Amniotic epithelial cell (primary cell): ENCODE measurements around the gene ZBTB16.

ENCODE experiments used
- DNase-seq: peaks from one replicate; pipeline ENCODE4 v3.0.0-alpha.2; 2010; ENCODE audit warnings: low read depth

ZBTB16 gene

GRCh38 chr11:114154271-114155047 lies 94.9 kb downstream of the ZBTB16 start:
- DNase-seq = peak; percentile 99

GRCh38 chr11:114155116-114155515 lies 95.6 kb downstream of the ZBTB16 start:
- DNase-seq = no peak

- DNase-seq = no peak
These were observed 96.6 kb downstream of the ZBTB16 start for GRCh38 chr11:114156131-114156581.

GRCh38 chr11:114156782-114157181 lies 97.3 kb downstream of the ZBTB16 start:
- DNase-seq = no peak

GRCh38 chr11:114157476-114158050 lies 98.1 kb downstream of the ZBTB16 start:
- no peak for DNase-seq

GRCh38 chr11:114158421-114158820 lies 98.9 kb downstream of the ZBTB16 start:
- DNase-seq = peak; percentile 66

GRCh38 chr11:114158886-114159285 lies 99.4 kb downstream of the ZBTB16 start:
- DNase-seq = peak; percentile 68

GRCh38 chr11:114159320-114159719 lies 99.8 kb downstream of the ZBTB16 start:
- DNase-seq = peak; percentile 33

GRCh38 chr11:114159802-114160632 lies 100.5 kb downstream of the ZBTB16 start:
- DNase-seq = peak; percentile 98

GRCh38 chr11:114160894-114161293 lies 101.4 kb downstream of the ZBTB16 start:
- DNase-seq = peak; percentile 41

- no peak for DNase-seq
These were observed 102.2 kb downstream of the ZBTB16 start for GRCh38 chr11:114161486-114162250.

GRCh38 chr11:114162719-114163123 lies 103.2 kb downstream of the ZBTB16 start:
- peak; percentile 100 for DNase-seq

GRCh38 chr11:114163229-114163631 lies 103.7 kb downstream of the ZBTB16 start:
- peak; percentile 93 for DNase-seq

GRCh38 chr11:114163830-114164401 lies 104.4 kb downstream of the ZBTB16 start:
- peak; percentile 92 for DNase-seq

- DNase-seq = no peak
These were observed 105.0 kb downstream of the ZBTB16 start for GRCh38 chr11:114164546-114164945.

- no peak for DNase-seq
These were observed 106.1 kb downstream of the ZBTB16 start for GRCh38 chr11:114165326-114166230.

GRCh38 chr11:114166362-114166761 lies 106.9 kb downstream of the ZBTB16 start:
- no peak for DNase-seq

GRCh38 chr11:114166897-114167323 lies 107.4 kb downstream of the ZBTB16 start:
- DNase-seq = peak; percentile 92

GRCh38 chr11:114167355-114167754 lies 107.8 kb downstream of the ZBTB16 start:
- no peak for DNase-seq

- no peak for DNase-seq
These were observed 108.4 kb downstream of the ZBTB16 start for GRCh38 chr11:114167771-114168448.
